NB4 (cell line): ENCODE measurements around the gene BPIFB6.

ENCODE experiments used
- DNase-seq: peaks from one replicate; pipeline ENCODE4 v3.0.0; 2010; ENCODE audit warnings: low read depth
- H3K4me3 ChIP-seq: one replicate; pipeline ENCODE4 v1.5.1; 2011; ENCODE audit warnings: mild to moderate bottlenecking, low read depth, low read length, moderate library complexity
- MYC ChIP-seq: IDR thresholded peaks from 2 replicates; pipeline ENCODE4 v1.6.1; 2011; ENCODE audit warnings: low read depth, low read length
- POLR2A ChIP-seq: IDR thresholded peaks from 2 replicates; pipeline ENCODE4 v1.6.1; 2011; ENCODE audit warnings: mild to moderate bottlenecking; ENCODE audit not compliant: insufficient read length; ENCODE audit errors: extremely low read depth
- TF ChIP-seq, protein P1 (sequence below): IDR thresholded peaks from one replicate; pipeline ENCODE4 v1.5.1; 2012; ENCODE audit warnings: low read depth, low read length
- TF ChIP-seq, protein P2 (sequence below): IDR thresholded peaks from 2 replicates; pipeline ENCODE4 v1.6.1; 2011; ENCODE audit warnings: low read depth, low read length

BPIFB6 gene

DNA sequence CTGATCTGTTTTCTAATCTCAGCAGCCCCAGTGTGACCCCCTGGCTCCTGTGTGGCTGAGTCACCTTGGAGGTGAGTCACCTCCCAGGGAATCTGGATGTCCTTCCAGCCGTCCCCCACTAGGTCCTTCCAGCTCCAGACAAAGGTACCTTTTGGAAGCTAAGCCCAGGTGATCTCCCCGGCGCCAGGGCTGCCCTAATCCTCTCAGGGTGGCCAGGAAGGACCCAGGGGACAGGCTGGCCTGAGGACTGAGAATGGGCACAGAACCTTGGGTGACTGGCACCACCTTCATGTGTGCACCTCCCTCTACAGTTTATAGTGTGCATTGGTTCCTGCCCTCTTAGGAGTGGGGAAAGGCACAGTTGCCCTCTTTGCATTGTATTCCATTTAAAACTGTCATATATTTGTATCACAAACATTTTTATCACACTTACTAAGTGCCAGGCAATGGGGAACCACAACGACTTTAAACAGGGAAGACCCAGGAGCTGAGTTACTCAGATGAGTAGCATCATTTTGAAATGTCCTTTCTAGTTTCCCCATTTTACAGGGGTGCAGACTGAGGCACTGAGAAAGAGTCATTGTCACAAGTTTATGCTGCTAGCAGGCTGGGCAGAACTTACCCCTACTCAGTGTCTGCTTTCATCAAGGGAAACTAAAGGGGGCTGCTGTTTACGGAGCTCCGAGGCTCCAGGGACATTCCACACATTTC, 45.4 kb downstream of the BPIFB6 start:
- no peak overlapping the region for H3K4me3 ChIP-seq
- TF ChIP-seq, protein P1, sequence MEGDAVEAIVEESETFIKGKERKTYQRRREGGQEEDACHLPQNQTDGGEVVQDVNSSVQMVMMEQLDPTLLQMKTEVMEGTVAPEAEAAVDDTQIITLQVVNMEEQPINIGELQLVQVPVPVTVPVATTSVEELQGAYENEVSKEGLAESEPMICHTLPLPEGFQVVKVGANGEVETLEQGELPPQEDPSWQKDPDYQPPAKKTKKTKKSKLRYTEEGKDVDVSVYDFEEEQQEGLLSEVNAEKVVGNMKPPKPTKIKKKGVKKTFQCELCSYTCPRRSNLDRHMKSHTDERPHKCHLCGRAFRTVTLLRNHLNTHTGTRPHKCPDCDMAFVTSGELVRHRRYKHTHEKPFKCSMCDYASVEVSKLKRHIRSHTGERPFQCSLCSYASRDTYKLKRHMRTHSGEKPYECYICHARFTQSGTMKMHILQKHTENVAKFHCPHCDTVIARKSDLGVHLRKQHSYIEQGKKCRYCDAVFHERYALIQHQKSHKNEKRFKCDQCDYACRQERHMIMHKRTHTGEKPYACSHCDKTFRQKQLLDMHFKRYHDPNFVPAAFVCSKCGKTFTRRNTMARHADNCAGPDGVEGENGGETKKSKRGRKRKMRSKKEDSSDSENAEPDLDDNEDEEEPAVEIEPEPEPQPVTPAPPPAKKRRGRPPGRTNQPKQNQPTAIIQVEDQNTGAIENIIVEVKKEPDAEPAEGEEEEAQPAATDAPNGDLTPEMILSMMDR: peak; percentile 62
- no peak for TF ChIP-seq POLR2A
- peak; percentile 37 for DNase-seq

DNA sequence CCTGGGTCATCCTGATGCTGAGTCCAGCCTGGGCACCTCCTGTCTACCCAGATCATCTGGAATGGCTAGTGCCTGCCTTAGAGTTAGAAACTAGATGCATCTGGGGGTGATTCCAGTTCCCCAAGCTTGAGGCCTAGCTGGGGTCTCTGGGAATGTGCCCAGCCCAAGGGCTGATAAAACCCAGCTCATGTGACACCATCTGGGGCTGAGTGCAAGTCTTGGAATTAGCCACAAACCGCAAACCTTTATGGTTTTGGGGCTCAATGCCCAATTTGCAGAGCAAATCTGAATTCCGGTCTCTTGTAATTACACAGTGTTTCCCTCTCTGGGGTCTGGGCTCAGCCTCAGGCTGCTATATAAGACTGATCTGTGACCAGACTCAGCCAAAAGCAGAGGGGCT, 47.8 kb downstream of the BPIFB6 start, which contains the start of gene BPIFB4:
BPIFB4 (plus strand) TSS at position 385 of the 400 bp plus-strand sequence. CDS start 1,884 bp downstream, outside the sequence.
- TF ChIP-seq MYC: no peak
- TF ChIP-seq, protein P1: no peak
- no peak for TF ChIP-seq POLR2A
- TF ChIP-seq, protein P2, sequence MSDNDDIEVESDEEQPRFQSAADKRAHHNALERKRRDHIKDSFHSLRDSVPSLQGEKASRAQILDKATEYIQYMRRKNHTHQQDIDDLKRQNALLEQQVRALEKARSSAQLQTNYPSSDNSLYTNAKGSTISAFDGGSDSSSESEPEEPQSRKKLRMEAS: no peak
- H3K4me3 ChIP-seq: no peak within 1 kb of the TSS
- DNase-seq: no peak

DNA sequence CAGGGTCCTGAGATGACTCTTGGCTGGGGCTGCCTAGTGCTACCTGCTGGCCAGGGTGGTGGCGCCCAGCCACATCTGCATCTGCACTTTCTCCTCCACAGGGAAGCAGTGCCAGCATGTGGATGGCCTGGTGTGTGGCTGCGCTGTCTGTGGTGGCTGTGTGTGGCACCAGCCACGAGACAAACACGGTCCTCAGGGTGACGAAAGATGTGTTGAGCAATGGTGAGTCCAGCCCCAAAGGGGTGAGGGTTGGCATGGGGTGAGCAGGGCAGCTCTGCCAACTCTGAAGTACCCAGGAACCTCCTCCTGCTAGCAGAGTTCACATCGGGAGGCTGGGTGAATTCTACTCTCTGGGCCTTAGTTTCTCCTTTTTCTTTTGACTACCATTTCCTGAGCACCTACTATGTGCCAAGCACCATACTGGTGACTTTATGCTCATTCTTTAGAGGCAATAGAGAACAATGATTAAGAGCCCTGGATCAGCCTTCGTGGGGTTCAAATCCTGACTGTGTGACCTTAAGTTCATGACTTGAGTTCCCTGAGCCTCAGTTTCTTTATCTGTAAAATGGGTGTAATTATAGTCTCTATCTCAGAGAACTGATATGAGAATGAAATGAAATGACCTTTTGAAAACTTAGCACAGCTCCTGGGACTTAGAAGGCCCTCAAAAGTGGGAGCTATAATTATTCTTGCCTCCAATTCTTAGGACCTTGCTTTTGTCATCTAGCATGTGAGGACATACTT, 50.1 kb downstream of the BPIFB6 start:
- H3K4me3 ChIP-seq: no peak overlapping the region
- DNase-seq: peak; percentile 24
- TF ChIP-seq, protein P1: no peak
- no peak for TF ChIP-seq MYC
- TF ChIP-seq, protein P2: no peak
- TF ChIP-seq POLR2A: no peak

DNA sequence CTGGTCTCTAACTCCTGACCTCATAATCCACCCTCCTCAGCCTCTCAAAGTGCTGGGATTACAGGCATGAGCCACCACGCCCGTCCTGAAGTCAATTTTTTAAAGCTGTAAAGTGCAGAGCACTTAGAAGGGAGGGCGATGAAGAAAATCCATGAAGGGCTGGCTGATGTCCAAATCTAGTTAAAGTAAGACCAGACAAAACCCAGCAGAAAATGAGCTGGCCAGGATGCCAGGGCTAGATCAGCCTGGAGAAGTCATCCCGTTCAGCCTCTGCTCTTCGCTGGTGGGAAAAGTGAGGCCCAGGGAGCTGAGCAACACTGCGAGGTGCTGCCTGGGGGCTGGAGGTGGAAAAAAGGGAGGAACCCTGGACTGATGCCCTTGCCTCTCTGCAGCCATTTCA, 51.1 kb downstream of the BPIFB6 start:
- TF ChIP-seq, protein P1: no peak
- TF ChIP-seq POLR2A (no peak), MYC (no peak)
- TF ChIP-seq, protein P2: no peak
- DNase-seq: no peak

DNA sequence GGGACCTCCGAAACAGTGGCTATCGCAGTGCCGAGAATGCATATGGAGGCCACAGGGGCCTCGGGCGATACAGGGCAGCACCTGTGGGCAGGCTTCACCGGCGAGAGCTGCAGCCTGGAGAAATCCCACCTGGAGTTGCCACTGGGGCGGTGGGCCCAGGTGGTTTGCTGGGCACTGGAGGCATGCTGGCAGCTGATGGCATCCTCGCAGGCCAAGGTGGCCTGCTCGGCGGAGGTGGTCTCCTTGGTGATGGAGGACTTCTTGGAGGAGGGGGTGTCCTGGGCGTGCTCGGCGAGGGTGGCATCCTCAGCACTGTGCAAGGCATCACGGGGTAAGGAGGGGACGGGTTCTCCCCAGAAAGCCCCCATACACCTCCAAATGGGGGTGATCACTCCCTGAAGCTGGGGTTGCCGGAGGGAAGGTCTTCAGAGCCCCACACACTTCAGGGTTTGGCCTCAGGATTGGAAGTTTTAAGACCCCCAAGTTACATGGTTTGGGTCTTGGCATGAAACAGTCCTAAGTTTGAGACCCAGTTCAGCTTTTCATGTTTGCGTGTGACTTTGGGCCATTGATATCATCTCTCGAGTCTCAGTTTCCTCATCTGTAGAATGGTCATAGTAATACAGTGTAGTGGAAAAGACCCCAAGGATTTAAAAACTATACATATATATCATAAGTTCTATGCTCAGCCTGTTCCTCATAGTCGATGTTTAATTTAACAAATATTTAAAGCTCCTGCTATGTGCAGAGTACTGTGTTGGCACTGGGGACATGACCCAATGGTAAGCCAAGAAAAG, 52.3 kb downstream of the BPIFB6 start:
- TF ChIP-seq, protein P1: no peak
- TF ChIP-seq POLR2A: no peak
- TF ChIP-seq, protein P2: no peak
- TF ChIP-seq MYC: no peak
- DNase-seq: no peak
- no peak overlapping the region for H3K4me3 ChIP-seq

More for the DNA sequence above, 51.1 kb downstream of the BPIFB6 start:
- no peak overlapping the region for H3K4me3 ChIP-seq
